Mammary epithelial cell (primary cell): ENCODE results near the gene BTRC.

Experiments used
- CTCF ChIP-seq, 2 donors: IDR thresholded peaks in 1 of 2; conservative IDR thresholded peaks in 1 of 2; 2 replicates each; pipeline ENCODE4 v1.5.1; 2011 to 2012; ENCODE audit warnings: inconsistent platforms in 2 of 2, low read length in 2 of 2, mild to moderate bottlenecking in 2 of 2, control low read depth in 1 of 2, low read depth in 1 of 2; ENCODE audit not compliant: insufficient read depth in 1 of 2; ENCODE audit errors: extremely low read depth in 1 of 2
- EZH2 ChIP-seq: IDR thresholded peaks from 2 replicates; pipeline ENCODE4 v1.6.1; 2012; ENCODE audit warnings: low read length, inconsistent platforms, borderline replicate concordance

DNA sequence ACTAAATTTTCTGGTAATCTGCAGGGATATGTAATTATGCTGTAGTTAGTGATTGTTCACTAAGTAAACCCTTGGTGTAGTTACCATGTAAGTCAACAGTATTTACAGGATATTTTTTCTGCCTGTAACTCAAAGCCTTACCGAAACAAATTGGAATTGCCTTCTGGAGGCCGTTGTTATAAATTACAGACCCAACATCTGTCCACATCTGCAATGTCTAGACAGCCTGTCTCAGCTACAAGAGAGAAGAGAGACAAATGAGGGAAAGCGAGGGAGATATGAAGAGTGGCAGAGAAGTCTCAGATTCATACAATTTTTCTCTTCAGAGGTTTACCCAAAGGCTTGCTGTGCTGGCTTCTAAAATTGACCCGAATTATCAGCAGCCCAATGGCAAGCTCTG is 23.7 kb upstream of the BTRC start:
- TF ChIP-seq CTCF (conservative IDR thresholded peaks at IDR 0.05 in 1 of 2, IDR thresholded peaks at IDR 0.05 in 1 of 2; ENCODE audit: extremely low read depth in 1 of 2, insufficient read depth in 1 of 2, low read depth in 1 of 2, low read length in 2 of 2) (no peak), EZH2 (no peak)
